Neutrophil (primary cell): ENCODE results near the gene MZT2A.
"Not testable (repeated sequence)": the region's sequence is repeated elsewhere in the genome, so short reads cannot be mapped to it uniquely, and the experiment has no call there.

Experiments
- H3K27ac ChIP-seq: fragments of 200-600 bp; sonication (generic); 2 replicates; pipeline ENCODE4 v1.5.1; 2016; ENCODE audit warnings: mild to moderate bottlenecking, moderate library complexity
- H3K27me3 ChIP-seq: fragments of 200-600 bp; sonication (generic); 2 replicates; pipeline ENCODE4 v1.6.0; 2016; ENCODE audit warnings: mild to moderate bottlenecking
- H3K36me3 ChIP-seq: fragments of 200-600 bp; sonication (generic); 2 replicates; pipeline ENCODE4 v1.5.1; 2017
- H3K4me1 ChIP-seq, 2 experiments: fragments of 200-600 bp in 1 of 2; sonication (generic) in 1 of 2; 1 replicate in 1 of 2; 2 replicates in 1 of 2; pipeline versions ENCODE4 v1.5.1 to v1.6.1; 2013 to 2016; ENCODE audit warnings: low read depth in 1 of 2, low read length in 1 of 2, mild to moderate bottlenecking in 1 of 2, moderate library complexity in 1 of 2; ENCODE audit not compliant: control insufficient read depth in 1 of 2, insufficient read depth in 1 of 2
- H3K4me3 ChIP-seq, 2 experiments: fragments of 200-600 bp in 1 of 2; sonication (generic) in 1 of 2; 1 replicate in 1 of 2; 2 replicates in 1 of 2; pipeline ENCODE4 v1.5.1; 2013 to 2016; ENCODE audit warnings: low read depth in 1 of 2, low read length in 1 of 2, mild to moderate bottlenecking in 1 of 2, moderate library complexity in 1 of 2
- H3K9me3 ChIP-seq: fragments of 200-600 bp; sonication (generic); 2 replicates; pipeline ENCODE4 v1.5.1; 2016

Gene MZT2A

GRCh38 chr2:131440742-131441468 is 51.3 kb downstream of the MZT2A start:
- H3K4me3 ChIP-seq, H3K9me3 ChIP-seq, H3K27me3 ChIP-seq, H3K36me3 ChIP-seq, H3K27ac ChIP-seq, H3K4me1 ChIP-seq: not testable (repeated sequence)
